ENCODE data around the gene CRYGS. TPM values are rescaled to one million over a fixed set of nuclear protein-coding genes. Genes with fewer than 3 reads are reported as not detected.

Gene CRYGS
- polyA plus RNA-seq, 2 of the 4 experiments (the other 2 are of a cell fraction): 0.65 to 2.5 TPM

- TF ChIP-seq KDM5A (IDR thresholded peaks at IDR 0.05) (no peak), ESRRA (IDR thresholded peaks at IDR 0.05; ENCODE audit: borderline replicate concordance, low read length) (no peak), USF2 (IDR thresholded peaks at IDR 0.05) (no peak), E2F6 (IDR thresholded peaks at IDR 0.05; ENCODE audit: borderline replicate concordance, low read depth) (no peak), NPAS2 (CRISPR knock-in tag; IDR thresholded peaks at IDR 0.05; ENCODE audit: borderline replicate concordance) (no peak), TP53 (CRISPR knock-in tag; IDR thresholded peaks at IDR 0.05) (no peak), RARB (CRISPR knock-in tag; IDR thresholded peaks at IDR 0.05) (no peak), SREBF2 (IDR thresholded peaks at IDR 0.05) (no peak), ZFP36 (IDR thresholded peaks at IDR 0.05; ENCODE audit: borderline replicate concordance, partially characterized antibody) (no peak), CBX8 (IDR thresholded peaks at IDR 0.05) (no peak), CTCF (IDR thresholded peaks at IDR 0.05) (no peak), CBX2 (IDR thresholded peaks at IDR 0.05; ENCODE audit: borderline replicate concordance, low read depth) (no peak), PHF8 (IDR thresholded peaks at IDR 0.05; ENCODE audit: borderline replicate concordance, low read depth) (no peak)
- POLR2A ChIA-PET: no interaction called here
- FAIRE-seq (no peak), DNase-seq (ENCODE audit: low read depth in 1 of 2, low spot score in 1 of 2) (no peak), ATAC-seq (no peak)
- H3K9me3 ChIP-seq: no peaks in the 10 kb centered on the region
- H3K4me3 ChIP-seq: no peak overlapping the region
- H3K4me2 ChIP-seq: no peak overlapping the region
- no peaks in the 10 kb centered on the region for H3K4me1 ChIP-seq
- no peak overlapping the region for H3K27ac ChIP-seq
- 42% methylated on average over 5 of the region's 5 CpGs for WGBS (ENCODE audit: missing lambda C conversion rate)
- CTCF ChIA-PET: interaction anchor here (0.8 to 1.5 kb wide), 2 partner anchors 537 to 581 kb away, joined by 3 read pairs; no protein-coding TSS in a partner anchor
Measured at GRCh38 chr3:186520431-186520830, 23.7 kb downstream of the CRYGS start.

GRCh38 chr3:186519021-186519658 is 25.0 kb downstream of the CRYGS start:
- no peak for FAIRE-seq
- no peak for ATAC-seq
- CTCF ChIA-PET: interaction anchor here (1.2 to 1.9 kb wide), 3 partner anchors 12 to 536 kb away, joined by 3 to 9 read pairs (median 3); no protein-coding TSS in a partner anchor

More at GRCh38 chr3:186519021-186519658, 25.0 kb downstream of the CRYGS start:
- Histone ChIP-seq H3K4me1 (no peaks in the 10 kb centered on the region), H3K4me2 (no peak overlapping the region), H3K9me3 (no peaks in the 10 kb centered on the region), H3K4me3 (no peak overlapping the region), H3K27ac (no peak overlapping the region)
- DNase-seq (ENCODE audit: low read depth in 1 of 2, low spot score in 1 of 2): no peak
- WGBS (ENCODE audit: missing lambda C conversion rate): 25% methylated on average over 5 of the region's 6 CpGs
- POLR2A ChIA-PET: interaction anchor here (0.7 kb wide), 1 partner anchor 276 kb away, joined by 3 read pairs; no protein-coding TSS in a partner anchor
- TF ChIP-seq HMGXB4 (CRISPR knock-in tag; IDR thresholded peaks at IDR 0.05; ENCODE audit: borderline replicate concordance) (no peak), TFCP2L1 (CRISPR knock-in tag; IDR thresholded peaks at IDR 0.05) (no peak), MAFK (IDR thresholded peaks at IDR 0.05; ENCODE audit: partially characterized antibody) (no peak)

All from A549 (cell line).